Prostate gland (tissue), 2 donors: ENCODE results near the gene PAK1IP1.
"Not testable (repeated sequence)": the region's sequence is repeated elsewhere in the genome, so short reads cannot be mapped to it uniquely, and the experiment has no call there.

Experiments
- POLR2A ChIP-seq: fragments of 450-650 bp; IDR thresholded peaks from one replicate; pipeline ENCODE4 v1.6.1; 2016; ENCODE audit warnings: antibody characterized with exemption, mild to moderate bottlenecking
- TF ChIP-seq, protein P1 (sequence below), 4 experiments: fragments of 200-600 bp in 2 of 4; fragments of 450-650 bp in 2 of 4; sonication (generic) in 2 of 4; IDR thresholded peaks; 1 replicate in 3 of 4; 2 replicates in 1 of 4; pipeline ENCODE4 v1.5.1; 2016 to 2019; ENCODE audit warnings: antibody characterized with exemption in 4 of 4, mild to moderate bottlenecking in 2 of 4, moderate library complexity in 2 of 4

DNA sequence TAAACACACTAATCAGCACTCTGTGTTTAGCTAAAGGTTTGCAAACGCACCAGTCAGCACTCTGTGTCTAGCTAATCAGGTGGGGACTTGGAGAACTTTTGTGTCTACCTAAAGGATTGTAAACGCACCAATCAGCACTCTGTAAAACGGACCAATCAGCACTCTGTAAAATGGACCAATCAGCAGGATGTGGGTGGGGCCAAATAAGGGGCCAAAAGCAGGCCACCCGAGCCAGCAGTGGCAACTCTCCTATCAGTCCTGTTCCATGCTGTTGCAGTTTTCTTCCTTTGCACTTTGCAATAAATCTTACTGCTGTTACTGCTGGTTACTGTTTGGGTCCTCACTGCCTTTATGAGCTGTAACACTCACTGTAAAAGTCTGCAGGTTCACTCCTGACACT lies 46.9 kb downstream of the PAK1IP1 start:
- TF ChIP-seq, protein P1, sequence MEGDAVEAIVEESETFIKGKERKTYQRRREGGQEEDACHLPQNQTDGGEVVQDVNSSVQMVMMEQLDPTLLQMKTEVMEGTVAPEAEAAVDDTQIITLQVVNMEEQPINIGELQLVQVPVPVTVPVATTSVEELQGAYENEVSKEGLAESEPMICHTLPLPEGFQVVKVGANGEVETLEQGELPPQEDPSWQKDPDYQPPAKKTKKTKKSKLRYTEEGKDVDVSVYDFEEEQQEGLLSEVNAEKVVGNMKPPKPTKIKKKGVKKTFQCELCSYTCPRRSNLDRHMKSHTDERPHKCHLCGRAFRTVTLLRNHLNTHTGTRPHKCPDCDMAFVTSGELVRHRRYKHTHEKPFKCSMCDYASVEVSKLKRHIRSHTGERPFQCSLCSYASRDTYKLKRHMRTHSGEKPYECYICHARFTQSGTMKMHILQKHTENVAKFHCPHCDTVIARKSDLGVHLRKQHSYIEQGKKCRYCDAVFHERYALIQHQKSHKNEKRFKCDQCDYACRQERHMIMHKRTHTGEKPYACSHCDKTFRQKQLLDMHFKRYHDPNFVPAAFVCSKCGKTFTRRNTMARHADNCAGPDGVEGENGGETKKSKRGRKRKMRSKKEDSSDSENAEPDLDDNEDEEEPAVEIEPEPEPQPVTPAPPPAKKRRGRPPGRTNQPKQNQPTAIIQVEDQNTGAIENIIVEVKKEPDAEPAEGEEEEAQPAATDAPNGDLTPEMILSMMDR (IDR thresholded peaks at IDR 0.05), result not testable (repeated sequence)
- not testable (repeated sequence) for TF ChIP-seq POLR2A
